HepG2 (cell line): ENCODE results near the gene SORBS2. TPM values are rescaled to one million over a fixed set of nuclear protein-coding genes. Genes with fewer than 3 reads are reported as not detected.

Experiments used
- ATF7 ChIP-seq, 2 experiments: fragments of 450-650 bp in 1 of 2; sonication (generic) in 1 of 2; formaldehyde crosslinking in 1 of 2; IDR thresholded peaks; 2 replicates each; pipeline versions ENCODE4 v1.4.0 to v1.6.1; 2016 to 2020; ENCODE audit warnings: antibody characterized with exemption in 1 of 2, mild to moderate bottlenecking in 1 of 2, missing genetic modification reagents in 1 of 2
- E2F5 ChIP-seq: sonication (generic); formaldehyde crosslinking; conservative IDR thresholded peaks from 2 replicates; pipeline ENCODE4 v1.4.0; 2020; ENCODE audit warnings: missing genetic modification reagents
- polyA plus RNA-seq, 8 experiments: library from polyadenylated mRNA; depleted of rRNA in 3 of 8; stranded (reverse) in 7 of 8; unstranded in 1 of 8; fragments of >200 nt; fragmentation: Illumina TruSeq in 4 of 8; extraction: Trizol in 4 of 8; gene quantifications; 2 replicates each; pipeline versions ENCODE4 v1.2.1 to v1.2.3, GENCODE V29; 2011 to 2016; ENCODE audit warnings: low read depth in 4 of 8, missing spikeins in 1 of 8, mixed read lengths in 1 of 8; ENCODE audit not compliant: insufficient read depth in 1 of 8
- total RNA-seq, 5 experiments: library from RNA; depleted of rRNA; stranded (reverse); fragments of >200 nt; fragmentation: Illumina TruSeq; extraction: Trizol; gene quantifications; 2 replicates each; pipeline ENCODE4 v1.2.3, GENCODE V29; 2016; ENCODE audit warnings: low read depth in 1 of 5
- TF ChIP-seq, protein P1 (sequence below), 2 experiments: sonication (generic) in 1 of 2; formaldehyde crosslinking in 1 of 2; IDR thresholded peaks; 2 replicates each; pipeline versions ENCODE4 v1.5.1 to v1.6.1; 2011 to 2020; ENCODE audit warnings: borderline replicate concordance in 1 of 2, low read depth in 1 of 2, low read length in 1 of 2, mild to moderate bottlenecking in 1 of 2, missing genetic modification reagents in 1 of 2, moderate library complexity in 1 of 2
- TF ChIP-seq, protein P2 (sequence below): sonication (generic); formaldehyde crosslinking; conservative IDR thresholded peaks from 2 replicates; pipeline ENCODE4 v1.4.0; 2020; ENCODE audit warnings: mild to moderate bottlenecking, missing genetic modification reagents, moderate library complexity

SORBS2 gene
- total and polyA plus RNA-seq, 2 of the 13 experiments (the other 11 are each of a cell fraction or from before 2014, with no cell fraction given), result 25.0 to 80.5 TPM

- TF ChIP-seq E2F5 (CRISPR knock-in tag), result no peak
- TF ChIP-seq ATF7 (IDR thresholded peaks at IDR 0.05), result 0 out of 2 replicates have a peak, but pooled peaks have one; percentile 21
- no peak for TF ChIP-seq ATF7 (CRISPR knock-in tag; IDR thresholded peaks at IDR 0.05)
- TF ChIP-seq, protein P1, sequence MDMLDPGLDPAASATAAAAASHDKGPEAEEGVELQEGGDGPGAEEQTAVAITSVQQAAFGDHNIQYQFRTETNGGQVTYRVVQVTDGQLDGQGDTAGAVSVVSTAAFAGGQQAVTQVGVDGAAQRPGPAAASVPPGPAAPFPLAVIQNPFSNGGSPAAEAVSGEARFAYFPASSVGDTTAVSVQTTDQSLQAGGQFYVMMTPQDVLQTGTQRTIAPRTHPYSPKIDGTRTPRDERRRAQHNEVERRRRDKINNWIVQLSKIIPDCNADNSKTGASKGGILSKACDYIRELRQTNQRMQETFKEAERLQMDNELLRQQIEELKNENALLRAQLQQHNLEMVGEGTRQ (IDR thresholded peaks at IDR 0.05; ENCODE audit: low read depth, low read length), result no peak
- TF ChIP-seq, protein P1 (CRISPR knock-in tag; IDR thresholded peaks at IDR 0.05; ENCODE audit: borderline replicate concordance), result no peak
- TF ChIP-seq, protein P2, sequence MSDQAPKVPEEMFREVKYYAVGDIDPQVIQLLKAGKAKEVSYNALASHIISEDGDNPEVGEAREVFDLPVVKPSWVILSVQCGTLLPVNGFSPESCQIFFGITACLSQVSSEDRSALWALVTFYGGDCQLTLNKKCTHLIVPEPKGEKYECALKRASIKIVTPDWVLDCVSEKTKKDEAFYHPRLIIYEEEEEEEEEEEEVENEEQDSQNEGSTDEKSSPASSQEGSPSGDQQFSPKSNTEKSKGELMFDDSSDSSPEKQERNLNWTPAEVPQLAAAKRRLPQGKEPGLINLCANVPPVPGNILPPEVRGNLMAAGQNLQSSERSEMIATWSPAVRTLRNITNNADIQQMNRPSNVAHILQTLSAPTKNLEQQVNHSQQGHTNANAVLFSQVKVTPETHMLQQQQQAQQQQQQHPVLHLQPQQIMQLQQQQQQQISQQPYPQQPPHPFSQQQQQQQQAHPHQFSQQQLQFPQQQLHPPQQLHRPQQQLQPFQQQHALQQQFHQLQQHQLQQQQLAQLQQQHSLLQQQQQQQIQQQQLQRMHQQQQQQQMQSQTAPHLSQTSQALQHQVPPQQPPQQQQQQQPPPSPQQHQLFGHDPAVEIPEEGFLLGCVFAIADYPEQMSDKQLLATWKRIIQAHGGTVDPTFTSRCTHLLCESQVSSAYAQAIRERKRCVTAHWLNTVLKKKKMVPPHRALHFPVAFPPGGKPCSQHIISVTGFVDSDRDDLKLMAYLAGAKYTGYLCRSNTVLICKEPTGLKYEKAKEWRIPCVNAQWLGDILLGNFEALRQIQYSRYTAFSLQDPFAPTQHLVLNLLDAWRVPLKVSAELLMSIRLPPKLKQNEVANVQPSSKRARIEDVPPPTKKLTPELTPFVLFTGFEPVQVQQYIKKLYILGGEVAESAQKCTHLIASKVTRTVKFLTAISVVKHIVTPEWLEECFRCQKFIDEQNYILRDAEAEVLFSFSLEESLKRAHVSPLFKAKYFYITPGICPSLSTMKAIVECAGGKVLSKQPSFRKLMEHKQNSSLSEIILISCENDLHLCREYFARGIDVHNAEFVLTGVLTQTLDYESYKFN (CRISPR knock-in tag), result no peak
Measured at GRCh38 chr4:185562531-185562930, 249.5 kb downstream of the SORBS2 start (continued).
